Dedifferentiated amniotic fluid mesenchymal stem cell (primary cell): ENCODE measurements around the gene DNM3.
"Not testable (repeated sequence)": the region's sequence is repeated elsewhere in the genome, so short reads cannot be mapped to it uniquely, and the experiment has no call there.

Experiments
- DNase-seq: peaks from one replicate; pipeline ENCODE4 v3.0.0-alpha.2; 2016; ENCODE audit errors: extremely low spot score

DNM3 gene

GRCh38 chr1:172277275-172277674 lies 436.0 kb downstream of the DNM3 start:
- DNase-seq = no peak

- no peak for DNase-seq
These were observed 436.7 kb downstream of the DNM3 start for GRCh38 chr1:172277989-172278388.

GRCh38 chr1:172278478-172278877 lies 437.2 kb downstream of the DNM3 start:
- DNase-seq = peak; percentile 29

- no peak for DNase-seq
These were observed 438.8 kb downstream of the DNM3 start for GRCh38 chr1:172279939-172280636.

GRCh38 chr1:172283766-172284165 lies 442.5 kb downstream of the DNM3 start:
- no peak for DNase-seq

GRCh38 chr1:172286629-172287076 lies 445.4 kb downstream of the DNM3 start:
- DNase-seq = peak; percentile 78

GRCh38 chr1:172287208-172287607 lies 445.9 kb downstream of the DNM3 start:
- peak; percentile 33 for DNase-seq

GRCh38 chr1:172288581-172288980 lies 447.3 kb downstream of the DNM3 start:
- no peak for DNase-seq

GRCh38 chr1:172289448-172289847 lies 448.1 kb downstream of the DNM3 start:
- DNase-seq = no peak

GRCh38 chr1:172292840-172293239 lies 451.5 kb downstream of the DNM3 start:
- no peak for DNase-seq

- DNase-seq = no peak
These were observed 452.1 kb downstream of the DNM3 start for GRCh38 chr1:172293429-172293828.

- no peak for DNase-seq
These were observed 456.8 kb downstream of the DNM3 start for GRCh38 chr1:172298141-172298540.

- DNase-seq = no peak
These were observed 457.6 kb downstream of the DNM3 start for GRCh38 chr1:172298911-172299310.

- no peak for DNase-seq
These were observed 458.2 kb downstream of the DNM3 start for GRCh38 chr1:172299515-172299914.

GRCh38 chr1:172307508-172307907 lies 466.2 kb downstream of the DNM3 start:
- not testable (repeated sequence) for DNase-seq

GRCh38 chr1:172308142-172308541 lies 466.8 kb downstream of the DNM3 start:
- DNase-seq = no peak

- no peak for DNase-seq
These were observed 467.3 kb downstream of the DNM3 start for GRCh38 chr1:172308577-172308976.

- no peak for DNase-seq
These were observed 479.4 kb downstream of the DNM3 start for GRCh38 chr1:172320733-172321132.

GRCh38 chr1:172321451-172321850 lies 480.2 kb downstream of the DNM3 start:
- peak; percentile 83 for DNase-seq

GRCh38 chr1:172322219-172323061 lies 481.1 kb downstream of the DNM3 start:
- peak; percentile 91 for DNase-seq

GRCh38 chr1:172323686-172324085 lies 482.4 kb downstream of the DNM3 start:
- no peak for DNase-seq

GRCh38 chr1:172324086-172324485 lies 482.8 kb downstream of the DNM3 start:
- DNase-seq = no peak

- no peak for DNase-seq
These were observed 483.5 kb downstream of the DNM3 start for GRCh38 chr1:172324761-172325160.
